ENCODE measurements around the gene KMT5C.

Gene KMT5C

DNA sequence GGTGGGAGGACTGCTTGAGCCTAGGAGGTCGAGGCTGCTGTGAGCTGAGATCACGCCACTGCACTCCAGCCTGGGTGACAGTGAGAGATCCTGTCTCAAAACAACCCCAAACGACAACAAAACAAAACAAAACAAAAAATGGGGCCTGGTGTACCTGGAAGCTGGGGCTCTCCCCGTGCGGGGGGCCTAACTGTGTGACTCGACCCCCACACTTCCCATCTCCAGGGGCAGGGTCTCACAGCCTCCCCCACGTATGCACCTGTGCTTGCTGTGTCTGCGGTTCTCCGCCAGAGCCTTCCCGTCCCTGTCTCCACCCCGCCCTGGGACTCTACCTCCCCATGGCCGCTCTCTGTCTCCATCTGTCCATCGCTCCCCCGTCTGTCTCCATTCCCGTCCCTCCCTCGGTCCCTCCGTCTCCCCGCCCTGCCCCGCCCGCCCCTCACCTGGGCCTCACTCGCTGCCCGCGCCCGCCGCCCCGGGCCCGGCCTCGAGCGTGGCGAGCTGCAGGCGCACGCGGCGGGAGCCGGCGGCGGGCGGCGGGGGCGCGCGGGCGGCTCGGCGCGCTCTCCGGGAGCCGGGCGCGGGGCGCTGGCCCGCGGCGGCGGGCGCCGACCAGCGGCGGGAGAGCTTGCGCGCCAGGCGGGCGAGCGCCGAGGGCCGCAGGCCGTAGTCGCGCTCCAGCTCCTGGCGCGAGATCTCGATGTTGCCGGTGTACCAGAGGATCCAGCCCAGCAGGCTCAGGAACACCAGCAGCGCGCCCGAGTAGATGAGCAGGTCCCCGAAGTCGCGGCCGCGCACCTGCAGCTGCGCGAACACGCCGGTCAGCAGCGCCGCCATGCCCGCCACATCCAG lies 43.8 kb downstream of the KMT5C start:
- peak overlapping the region; percentile 82 for H2AFZ ChIP-seq (ENCODE audit: low read length)
- peak overlapping the region; percentile 100 for H3K4me3 ChIP-seq (ENCODE audit: low read length, poor library complexity, severe bottlenecking)
- H3K4me1 ChIP-seq (ENCODE audit: insufficient read depth, low read length, poor library complexity, severe bottlenecking): peaks cover 40% of the 10 kb centered on the region

DNA sequence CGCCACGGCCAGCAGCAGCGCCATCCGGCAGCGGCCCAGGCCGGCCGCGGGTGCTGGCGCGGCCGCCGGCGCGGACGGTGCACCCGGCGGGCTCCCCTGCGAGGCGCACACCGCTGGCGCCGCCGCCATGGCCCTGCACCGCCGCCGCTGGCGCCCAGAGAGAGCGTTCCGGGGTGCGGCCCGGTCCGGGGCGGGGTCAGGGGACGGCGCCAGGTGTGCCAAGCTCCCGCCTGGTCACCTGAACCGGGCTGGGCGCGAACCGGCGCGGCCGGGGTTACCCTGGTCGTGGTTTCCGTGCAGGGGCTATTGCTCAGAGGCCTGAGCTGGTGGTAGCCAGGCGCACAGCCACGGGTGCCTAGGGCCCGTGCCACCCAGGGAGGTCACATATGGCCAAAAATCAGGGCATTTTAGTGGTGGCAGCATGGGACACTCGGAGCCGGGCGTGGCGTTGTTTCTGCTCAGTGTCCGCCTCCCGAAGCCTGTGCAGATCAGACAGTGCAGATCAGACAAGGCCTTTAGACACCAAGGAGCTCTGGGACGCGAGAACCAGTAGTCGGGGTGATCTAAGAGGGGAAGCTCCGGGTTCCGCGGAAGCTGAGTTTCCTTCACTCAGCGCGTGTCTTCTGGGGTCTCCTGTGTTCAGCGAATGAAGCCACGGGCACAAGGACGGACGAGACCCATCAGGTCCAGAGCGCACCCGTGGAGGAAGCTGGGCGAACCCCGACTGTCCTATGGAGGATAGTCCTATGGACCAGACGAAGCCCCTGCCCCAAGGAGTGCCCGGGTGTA lies 44.6 kb downstream of the KMT5C start, which contains the start of gene TMEM238:
Gene TMEM238, minus strand, starts transcription at position 162 of the 789 bp plus-strand sequence. Its CDS starts 33 bp downstream, at position 129.
- Histone ChIP-seq H2AFZ (ENCODE audit: low read length) (peak within 1 kb of the TSS; percentile 82), H3K4me3 (ENCODE audit: low read length, poor library complexity, severe bottlenecking) (peak within 1 kb of the TSS; percentile 100), H3F3A (ENCODE audit: low read depth) (no peaks in the 10 kb centered on the region), H4K20me1 (ENCODE audit: insufficient read depth, low read length, poor library complexity, severe bottlenecking) (peaks cover 35% of the 10 kb centered on the region), H3K9me3 (ENCODE audit: insufficient read depth, low read depth, low read length) (no peaks in the 10 kb centered on the region), H3K27me3 (ENCODE audit: insufficient read depth, low read length, poor library complexity, severe bottlenecking) (no peaks in the 10 kb centered on the region), H3K9me2 (replicated peaks; ENCODE audit: low read depth, low read length) (no peaks in the 10 kb centered on the region), H3K9ac (ENCODE audit: low read depth, low read length, poor library complexity, severe bottlenecking) (peak within 1 kb of the TSS; percentile 99), H3K36me3 (ENCODE audit: insufficient read depth, low read length) (peaks cover 21% of the 10 kb centered on the region; the same call in 1 of the 2 replicates), H3K79me2 (ENCODE audit: insufficient read depth, low read length) (peaks cover 50% of the 10 kb centered on the region), H3K4me1 (ENCODE audit: insufficient read depth, low read length, poor library complexity, severe bottlenecking) (peaks cover 43% of the 10 kb centered on the region), H3K4me2 (ENCODE audit: low read depth, low read length, poor library complexity, severe bottlenecking) (peak within 1 kb of the TSS; percentile 91)
- TF ChIP-seq, protein P1, sequence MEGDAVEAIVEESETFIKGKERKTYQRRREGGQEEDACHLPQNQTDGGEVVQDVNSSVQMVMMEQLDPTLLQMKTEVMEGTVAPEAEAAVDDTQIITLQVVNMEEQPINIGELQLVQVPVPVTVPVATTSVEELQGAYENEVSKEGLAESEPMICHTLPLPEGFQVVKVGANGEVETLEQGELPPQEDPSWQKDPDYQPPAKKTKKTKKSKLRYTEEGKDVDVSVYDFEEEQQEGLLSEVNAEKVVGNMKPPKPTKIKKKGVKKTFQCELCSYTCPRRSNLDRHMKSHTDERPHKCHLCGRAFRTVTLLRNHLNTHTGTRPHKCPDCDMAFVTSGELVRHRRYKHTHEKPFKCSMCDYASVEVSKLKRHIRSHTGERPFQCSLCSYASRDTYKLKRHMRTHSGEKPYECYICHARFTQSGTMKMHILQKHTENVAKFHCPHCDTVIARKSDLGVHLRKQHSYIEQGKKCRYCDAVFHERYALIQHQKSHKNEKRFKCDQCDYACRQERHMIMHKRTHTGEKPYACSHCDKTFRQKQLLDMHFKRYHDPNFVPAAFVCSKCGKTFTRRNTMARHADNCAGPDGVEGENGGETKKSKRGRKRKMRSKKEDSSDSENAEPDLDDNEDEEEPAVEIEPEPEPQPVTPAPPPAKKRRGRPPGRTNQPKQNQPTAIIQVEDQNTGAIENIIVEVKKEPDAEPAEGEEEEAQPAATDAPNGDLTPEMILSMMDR (conservative IDR thresholded peaks at IDR 0.05; ENCODE audit: low read length): no peak
- TF ChIP-seq EZH2phosphoT487 (IDR thresholded peaks at IDR 0.05; ENCODE audit: borderline replicate concordance): no peak

More for the DNA sequence above, 43.8 kb downstream of the KMT5C start:
- no peaks in the 10 kb centered on the region for H3K27me3 ChIP-seq (ENCODE audit: insufficient read depth, low read length, poor library complexity, severe bottlenecking)
- peaks cover 42% of the 10 kb centered on the region for H3K79me2 ChIP-seq (ENCODE audit: insufficient read depth, low read length)
- no peaks in the 10 kb centered on the region for H3K9me2 ChIP-seq (replicated peaks; ENCODE audit: low read depth, low read length)
- H3K9me3 ChIP-seq (ENCODE audit: insufficient read depth, low read depth, low read length): no peaks in the 10 kb centered on the region
- peaks cover 13% of the 10 kb centered on the region; the same call in 1 of the 2 replicates for H3K36me3 ChIP-seq (ENCODE audit: insufficient read depth, low read length)
- TF ChIP-seq EZH2phosphoT487 (IDR thresholded peaks at IDR 0.05; ENCODE audit: borderline replicate concordance): no peak
- TF ChIP-seq, protein P1 (conservative IDR thresholded peaks at IDR 0.05; ENCODE audit: low read length): no peak
- H3F3A ChIP-seq (ENCODE audit: low read depth): no peaks in the 10 kb centered on the region
- peak overlapping the region; percentile 84 for H3K9ac ChIP-seq (ENCODE audit: low read depth, low read length, poor library complexity, severe bottlenecking)
- H3K4me2 ChIP-seq (ENCODE audit: low read depth, low read length, poor library complexity, severe bottlenecking): peak overlapping the region; percentile 91
- peaks cover 27% of the 10 kb centered on the region for H4K20me1 ChIP-seq (ENCODE audit: insufficient read depth, low read length, poor library complexity, severe bottlenecking)

DNA sequence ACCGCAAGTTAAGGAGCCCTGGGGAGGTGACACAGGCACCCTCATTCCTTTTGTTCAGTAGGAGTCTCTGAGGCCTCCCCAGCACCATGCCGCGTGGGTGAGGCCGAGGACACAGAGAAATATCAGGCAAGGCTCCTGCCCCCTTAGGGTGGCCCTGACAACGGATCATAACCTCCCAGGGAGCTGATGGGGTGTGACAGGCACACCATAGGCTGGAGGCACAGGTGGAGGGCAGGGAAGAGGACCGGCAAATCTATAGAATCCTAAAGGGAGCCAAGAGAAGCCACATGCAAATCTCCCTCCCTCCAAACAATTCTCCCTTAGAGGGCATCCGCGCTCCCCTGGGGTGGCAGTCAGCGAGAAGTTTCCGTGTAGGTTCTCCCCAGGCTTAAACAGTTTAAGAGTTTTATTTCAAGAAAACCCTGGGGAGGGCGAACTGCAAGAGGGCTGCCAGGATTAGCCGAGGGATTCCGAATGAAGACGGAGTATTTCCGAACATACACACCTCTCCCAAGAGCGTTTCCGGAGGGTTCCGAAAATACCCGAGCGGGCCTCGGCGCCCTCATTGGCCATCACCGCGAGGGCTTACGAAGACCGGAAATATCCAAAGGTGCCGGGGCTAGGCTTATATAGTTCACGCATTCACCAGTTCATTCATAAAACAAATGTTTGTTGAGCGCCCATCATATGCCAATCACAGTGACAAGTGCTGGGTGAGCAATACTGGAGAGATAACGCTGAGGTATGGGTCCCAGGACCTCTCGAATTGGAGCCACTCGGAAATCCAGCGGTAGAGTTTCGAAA lies 45.4 kb downstream of the KMT5C start:
- H4K20me1 ChIP-seq (ENCODE audit: insufficient read depth, low read length, poor library complexity, severe bottlenecking): peaks cover 43% of the 10 kb centered on the region
- peak overlapping the region; percentile 85 for H2AFZ ChIP-seq (ENCODE audit: low read length)
- H3K4me2 ChIP-seq (ENCODE audit: low read depth, low read length, poor library complexity, severe bottlenecking): peak overlapping the region; percentile 75
- no peaks in the 10 kb centered on the region for H3K9me3 ChIP-seq (ENCODE audit: insufficient read depth, low read depth, low read length)
- TF ChIP-seq, protein P1 (conservative IDR thresholded peaks at IDR 0.05; ENCODE audit: low read length): no peak
- TF ChIP-seq EZH2phosphoT487 (IDR thresholded peaks at IDR 0.05; ENCODE audit: borderline replicate concordance): no peak
- peaks cover 58% of the 10 kb centered on the region for H3K79me2 ChIP-seq (ENCODE audit: insufficient read depth, low read length)
- H3K4me3 ChIP-seq (ENCODE audit: low read length, poor library complexity, severe bottlenecking): peak overlapping the region; percentile 100
- no peaks in the 10 kb centered on the region for H3K27me3 ChIP-seq (ENCODE audit: insufficient read depth, low read length, poor library complexity, severe bottlenecking)
- H3F3A ChIP-seq (ENCODE audit: low read depth): no peaks in the 10 kb centered on the region
- peaks cover 23% of the 10 kb centered on the region; the same call in 1 of the 2 replicates for H3K36me3 ChIP-seq (ENCODE audit: insufficient read depth, low read length)
- peak overlapping the region; percentile 99 for H3K9ac ChIP-seq (ENCODE audit: low read depth, low read length, poor library complexity, severe bottlenecking)
- peaks cover 49% of the 10 kb centered on the region for H3K4me1 ChIP-seq (ENCODE audit: insufficient read depth, low read length, poor library complexity, severe bottlenecking)
- H3K9me2 ChIP-seq (replicated peaks; ENCODE audit: low read depth, low read length): no peaks in the 10 kb centered on the region
